DOHH2 (cell line): ENCODE data around the gene MUC2.

Source experiments
- EZH2phosphoT487 ChIP-seq: fragments of 200-600 bp; sonication (generic); IDR thresholded peaks from 2 replicates; pipeline ENCODE4 v1.6.1; 2017; ENCODE audit warnings: borderline replicate concordance, mild to moderate bottlenecking, antibody characterized with exemption, low read length, moderate library complexity, mixed read lengths
- TF ChIP-seq, protein P1 (sequence below): fragments of 200-600 bp; sonication (generic); IDR thresholded peaks from one replicate; pipeline ENCODE4 v1.5.1; 2014; ENCODE audit warnings: antibody characterized with exemption, mild to moderate bottlenecking, low read depth, low read length; ENCODE audit not compliant: poor library complexity, severe bottlenecking

DNA sequence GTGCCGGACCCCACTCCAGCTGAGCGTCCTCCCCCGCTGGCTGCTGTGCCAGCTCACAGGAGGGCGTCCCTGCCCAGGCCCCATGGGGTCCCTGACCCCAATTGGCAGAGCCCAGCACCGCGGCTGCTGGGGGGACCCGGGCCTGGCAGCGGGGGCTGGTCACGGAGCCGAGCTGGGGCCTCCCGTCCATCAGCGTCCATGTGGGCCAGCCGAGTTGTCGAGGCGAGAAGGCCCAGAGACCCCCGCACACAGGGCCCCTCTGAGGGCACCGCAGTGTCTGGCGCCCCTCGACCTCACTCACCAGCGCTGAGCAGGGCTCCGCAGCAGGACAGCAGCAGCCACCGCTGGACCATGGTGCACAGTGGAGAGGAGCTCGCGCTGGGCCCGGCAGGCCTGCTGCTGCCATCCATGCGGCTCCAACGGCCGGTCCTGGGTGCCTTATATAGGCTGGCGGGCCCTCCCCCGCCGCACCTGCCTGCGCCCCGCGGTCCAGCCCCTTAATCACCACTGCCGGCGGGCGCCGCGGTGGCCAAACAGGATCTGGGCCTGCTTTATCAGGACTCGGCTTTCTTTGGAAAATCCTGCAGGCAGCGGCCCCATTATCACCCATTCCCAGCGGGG is 38.3 kb upstream of the MUC2 start, which contains the start of gene MUC6:
- TF ChIP-seq, protein P1, sequence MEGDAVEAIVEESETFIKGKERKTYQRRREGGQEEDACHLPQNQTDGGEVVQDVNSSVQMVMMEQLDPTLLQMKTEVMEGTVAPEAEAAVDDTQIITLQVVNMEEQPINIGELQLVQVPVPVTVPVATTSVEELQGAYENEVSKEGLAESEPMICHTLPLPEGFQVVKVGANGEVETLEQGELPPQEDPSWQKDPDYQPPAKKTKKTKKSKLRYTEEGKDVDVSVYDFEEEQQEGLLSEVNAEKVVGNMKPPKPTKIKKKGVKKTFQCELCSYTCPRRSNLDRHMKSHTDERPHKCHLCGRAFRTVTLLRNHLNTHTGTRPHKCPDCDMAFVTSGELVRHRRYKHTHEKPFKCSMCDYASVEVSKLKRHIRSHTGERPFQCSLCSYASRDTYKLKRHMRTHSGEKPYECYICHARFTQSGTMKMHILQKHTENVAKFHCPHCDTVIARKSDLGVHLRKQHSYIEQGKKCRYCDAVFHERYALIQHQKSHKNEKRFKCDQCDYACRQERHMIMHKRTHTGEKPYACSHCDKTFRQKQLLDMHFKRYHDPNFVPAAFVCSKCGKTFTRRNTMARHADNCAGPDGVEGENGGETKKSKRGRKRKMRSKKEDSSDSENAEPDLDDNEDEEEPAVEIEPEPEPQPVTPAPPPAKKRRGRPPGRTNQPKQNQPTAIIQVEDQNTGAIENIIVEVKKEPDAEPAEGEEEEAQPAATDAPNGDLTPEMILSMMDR = no peak
- no peak for TF ChIP-seq EZH2phosphoT487
